GM19328 (cell line): ENCODE measurements around the gene SNED1.

Experiments used
- ATAC-seq: cut with Tn5 transposase; IDR thresholded peaks from one replicate; pipeline ENCODE4 v1.9.1; 2021; ENCODE audit warnings: mild to moderate bottlenecking, moderate library complexity; ENCODE audit not compliant: unreplicated experiment

SNED1 gene

GRCh38 chr2:241142063-241142462 is 143.6 kb downstream of the SNED1 start:
- ATAC-seq = no peak

GRCh38 chr2:241142593-241142992 is 144.2 kb downstream of the SNED1 start:
- ATAC-seq = no peak
